ENCODE results near the gene AFMID. TPM values are rescaled to one million over a fixed set of nuclear protein-coding genes. Genes with fewer than 3 reads are reported as not detected.

Gene AFMID
- total RNA-seq, 2 donors from 2014 or later = 78.9 to 94.6 TPM

DNA sequence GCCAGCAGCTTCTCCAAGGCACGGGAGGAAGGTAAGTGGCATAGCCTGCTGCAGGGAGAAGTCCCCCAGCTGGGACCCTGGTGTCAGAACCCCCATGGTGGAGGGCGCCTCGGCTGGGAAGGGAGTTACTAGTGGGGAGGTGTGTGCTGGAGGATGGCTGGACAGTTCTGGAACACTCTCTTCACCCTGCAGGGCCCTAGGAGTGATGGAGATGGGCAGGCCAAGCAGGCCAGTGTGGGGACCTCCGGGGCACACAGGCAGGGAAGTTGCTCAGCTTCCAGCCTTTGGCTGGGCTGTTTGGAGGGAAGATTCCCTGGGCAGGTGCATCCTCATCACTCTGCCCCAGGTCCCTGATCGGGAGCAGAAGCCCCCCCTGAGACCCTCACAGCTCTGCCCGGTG is 40.3 kb upstream of the AFMID start:
- Histone ChIP-seq H3K27ac (peak overlapping the region; percentile 6 to 89 (median 87)), H3K9me3 (no peaks in the 10 kb centered on the region), H3K4me3 (no peak overlapping the region), H3K36me3 (replicated peaks in 1 of 2; ENCODE audit: insufficient read depth in 1 of 2, low read depth in 2 of 2) (no peaks in the 10 kb centered on the region), H3K27me3 (no peaks in the 10 kb centered on the region), H3K4me1 (peaks cover 76% of the 10 kb centered on the region)
- WGBS, 2 donors = 80 to 87% methylated on average over 2 to 6 of the region's 6 CpGs
- ATAC-seq (no peak), DNase-seq (no peak)
- no peak for TF ChIP-seq POLR2A (IDR thresholded peaks at IDR 0.05)
- TF ChIP-seq, protein P1, sequence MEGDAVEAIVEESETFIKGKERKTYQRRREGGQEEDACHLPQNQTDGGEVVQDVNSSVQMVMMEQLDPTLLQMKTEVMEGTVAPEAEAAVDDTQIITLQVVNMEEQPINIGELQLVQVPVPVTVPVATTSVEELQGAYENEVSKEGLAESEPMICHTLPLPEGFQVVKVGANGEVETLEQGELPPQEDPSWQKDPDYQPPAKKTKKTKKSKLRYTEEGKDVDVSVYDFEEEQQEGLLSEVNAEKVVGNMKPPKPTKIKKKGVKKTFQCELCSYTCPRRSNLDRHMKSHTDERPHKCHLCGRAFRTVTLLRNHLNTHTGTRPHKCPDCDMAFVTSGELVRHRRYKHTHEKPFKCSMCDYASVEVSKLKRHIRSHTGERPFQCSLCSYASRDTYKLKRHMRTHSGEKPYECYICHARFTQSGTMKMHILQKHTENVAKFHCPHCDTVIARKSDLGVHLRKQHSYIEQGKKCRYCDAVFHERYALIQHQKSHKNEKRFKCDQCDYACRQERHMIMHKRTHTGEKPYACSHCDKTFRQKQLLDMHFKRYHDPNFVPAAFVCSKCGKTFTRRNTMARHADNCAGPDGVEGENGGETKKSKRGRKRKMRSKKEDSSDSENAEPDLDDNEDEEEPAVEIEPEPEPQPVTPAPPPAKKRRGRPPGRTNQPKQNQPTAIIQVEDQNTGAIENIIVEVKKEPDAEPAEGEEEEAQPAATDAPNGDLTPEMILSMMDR (IDR thresholded peaks at IDR 0.05) = no peak
- intact Hi-C loops (cut with DNase I) = no loop called here

DNA sequence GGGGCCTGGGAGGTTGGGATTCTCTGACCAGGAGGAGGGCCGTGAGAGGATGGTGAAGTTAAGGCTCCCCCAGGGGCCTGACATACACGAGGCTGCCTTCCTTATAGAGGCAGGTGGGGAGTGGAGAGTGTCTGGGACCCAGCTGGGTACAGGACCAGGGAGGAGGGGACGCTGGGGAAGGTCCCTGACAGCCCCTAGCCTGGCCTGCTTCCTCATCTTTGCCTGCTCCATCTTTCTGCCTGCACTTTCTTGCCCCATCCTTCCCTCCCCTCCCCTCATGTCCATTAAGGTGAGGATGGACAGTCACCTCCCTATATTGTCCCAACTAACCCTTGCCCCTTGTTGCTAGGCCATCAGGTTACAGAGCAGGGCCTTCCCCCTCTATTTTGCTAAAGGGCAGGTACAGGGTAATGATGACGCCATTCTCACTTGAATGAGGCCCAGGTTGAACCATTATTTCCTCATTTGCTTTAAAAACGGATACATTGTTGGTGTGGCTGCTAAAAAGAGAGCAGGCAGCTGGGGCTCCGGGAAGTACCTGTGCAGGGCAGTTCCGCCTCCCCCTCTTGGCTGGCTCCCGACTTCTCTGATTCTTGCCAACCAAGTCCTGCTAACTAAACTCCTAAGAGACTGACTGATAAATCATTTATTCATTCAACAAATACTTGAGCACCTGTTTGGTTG is 39.7 kb upstream of the AFMID start:
- Histone ChIP-seq H3K36me3 (replicated peaks in 1 of 2; ENCODE audit: insufficient read depth in 1 of 2, low read depth in 2 of 2) (no peaks in the 10 kb centered on the region), H3K9me3 (no peaks in the 10 kb centered on the region), H3K4me3 (no peak overlapping the region), H3K27ac (peak overlapping the region; percentile 6 to 89 (median 87)), H3K27me3 (no peaks in the 10 kb centered on the region), H3K4me1 (peaks cover 71% of the 10 kb centered on the region)
- intact Hi-C loops (cut with DNase I) = no loop called here
- ATAC-seq (peak; percentile 4), DNase-seq (peak; percentile 53 to 83 (median 74))
- WGBS, 2 donors = 37% methylated on average over 7 to 8 of the region's 8 CpGs
- TF ChIP-seq POLR2A (IDR thresholded peaks at IDR 0.05) = no peak
- TF ChIP-seq, protein P1 (IDR thresholded peaks at IDR 0.05) = no peak

DNA sequence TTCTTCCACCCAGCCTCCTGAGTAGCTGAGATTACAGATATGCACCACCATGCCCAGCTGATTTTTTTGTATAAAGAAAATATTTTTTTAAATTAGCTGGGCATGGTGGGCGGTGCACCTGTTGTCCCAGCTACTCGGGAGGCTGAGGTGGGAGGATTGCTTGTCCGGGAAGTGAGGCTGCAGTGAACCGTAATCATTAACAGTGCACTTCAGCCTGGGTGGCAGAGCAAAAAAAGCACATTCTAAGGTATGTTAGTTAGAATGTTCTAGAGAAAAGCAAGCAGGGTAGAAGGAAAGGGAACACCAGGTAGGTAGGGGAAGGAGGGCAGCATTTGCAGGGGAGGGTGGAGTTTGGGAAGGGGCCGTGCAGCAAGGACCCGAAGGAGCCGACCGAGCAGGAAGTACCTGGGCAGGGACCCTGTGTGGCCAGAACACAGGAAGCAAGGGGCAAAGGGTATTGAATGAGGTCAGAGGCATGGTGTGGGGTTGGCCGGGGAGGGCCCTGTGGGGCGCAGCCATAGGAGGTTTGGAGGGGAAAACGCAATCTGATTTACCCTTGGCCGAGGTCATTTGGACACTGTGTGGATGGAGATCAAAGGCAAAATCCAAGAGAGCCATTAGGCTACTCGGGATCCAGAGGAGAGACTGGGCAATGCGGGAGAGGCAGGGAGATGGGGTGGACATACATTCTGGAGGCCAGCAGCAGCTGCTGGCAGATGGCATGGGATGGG is 38.7 kb upstream of the AFMID start:
- Histone ChIP-seq H3K36me3 (replicated peaks in 1 of 2; ENCODE audit: insufficient read depth in 1 of 2, low read depth in 2 of 2) (no peaks in the 10 kb centered on the region), H3K4me3 (no peak overlapping the region), H3K4me1 (peaks cover 64% of the 10 kb centered on the region), H3K27me3 (no peaks in the 10 kb centered on the region), H3K9me3 (no peaks in the 10 kb centered on the region), H3K27ac (peak overlapping the region in 1 of 4 donors; percentile 89)
- 65 to 77% methylated on average over 14 of the region's 14 CpGs for WGBS, 2 donors
- intact Hi-C loops (cut with DNase I) = no loop called here
- no peak for TF ChIP-seq POLR2A (IDR thresholded peaks at IDR 0.05)
- TF ChIP-seq, protein P1 (IDR thresholded peaks at IDR 0.05) = no peak
- DNase-seq = no peak
- ATAC-seq = no peak

DNA sequence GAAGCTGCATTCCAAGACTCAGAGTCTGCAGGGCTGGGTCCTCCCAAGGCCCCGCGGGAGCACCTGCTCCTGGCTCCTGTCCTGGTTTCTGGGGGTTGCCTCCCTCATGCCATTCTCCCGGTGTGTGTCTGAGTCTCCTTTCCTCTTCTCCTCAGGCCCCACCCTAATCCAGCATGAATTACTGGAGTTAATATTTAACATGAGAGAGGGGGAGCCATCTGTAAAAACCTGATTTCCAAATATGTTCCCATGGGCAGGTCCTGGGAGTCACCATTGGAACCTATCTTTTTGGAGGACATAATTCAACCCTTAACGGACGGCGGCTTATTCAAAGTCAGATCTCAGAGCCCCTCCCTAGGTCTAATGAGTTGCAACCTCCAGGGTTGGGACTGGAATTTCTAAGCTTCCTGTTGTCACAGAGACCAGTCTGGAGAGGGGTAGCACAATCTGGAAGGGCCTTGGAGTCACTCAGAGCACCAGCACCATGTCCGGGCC is 35.6 kb upstream of the AFMID start:
- ATAC-seq (peak; percentile 57), DNase-seq (peak in 3 of 4 donors; percentile 16 to 52 (median 32))
- Histone ChIP-seq H3K27me3 (no peaks in the 10 kb centered on the region), H3K27ac (peak overlapping the region; percentile 44 to 76 (median 52)), H3K4me1 (peaks cover 33% of the 10 kb centered on the region), H3K36me3 (replicated peaks in 1 of 2; ENCODE audit: insufficient read depth in 1 of 2, low read depth in 2 of 2) (no peaks in the 10 kb centered on the region), H3K9me3 (no peaks in the 10 kb centered on the region), H3K4me3 (no peak overlapping the region)
- intact Hi-C loops (cut with DNase I) = no loop called here
- WGBS, 2 donors = 38 to 46% methylated on average over 6 to 7 of the region's 7 CpGs
- TF ChIP-seq, protein P1 (IDR thresholded peaks at IDR 0.05) = no peak
- no peak for TF ChIP-seq POLR2A (IDR thresholded peaks at IDR 0.05)

Measured in body of pancreas (tissue), 4 donors.